Measurements from ENCODE around the gene LIPT2. TPM values are rescaled to one million over a fixed set of nuclear protein-coding genes. Genes with fewer than 3 reads are reported as not detected.

The LIPT2 gene
- total and polyA plus RNA-seq, 2 donors from 2014 or later, result 4.0 to 8.9 TPM

GRCh38 chr11:74463216-74463615 lies 30.3 kb downstream of the LIPT2 start:
- no peaks in the 10 kb centered on the region for H3K27me3 ChIP-seq (ENCODE audit: control insufficient read depth, insufficient read depth, low read length)
- no peak overlapping the region for H3K4me3 ChIP-seq (ENCODE audit: low read length in 3 of 3)
- H3K9ac ChIP-seq (ENCODE audit: low read length in 3 of 3), result no peak overlapping the region
- DNase-seq, result no peak
- H3K9me3 ChIP-seq (ENCODE audit: control insufficient read depth in 2 of 3, insufficient read depth in 1 of 3, low read length in 3 of 3), result no peaks in the 10 kb centered on the region
- peaks cover 0 to 31% (median 18%) of the 10 kb centered on the region in 3 donors for H3K4me1 ChIP-seq (ENCODE audit: control insufficient read depth in 2 of 3, insufficient read depth in 2 of 3, low read depth in 1 of 3, low read length in 3 of 3)
- no peak for TF ChIP-seq CTCF (IDR thresholded peaks at IDR 0.05; ENCODE audit: borderline replicate concordance, extremely low read depth, insufficient read depth)
- peaks cover 0 to 14% (median 4%) of the 10 kb centered on the region in 3 donors for H3K36me3 ChIP-seq (ENCODE audit: control insufficient read depth in 2 of 3, insufficient read depth in 3 of 3, low read length in 3 of 3)
- intact Hi-C loops (cut with DNase I), result no loop called here
- no peak for FAIRE-seq
- H3K27ac ChIP-seq (ENCODE audit: low read depth in 2 of 2, low read length in 2 of 2), result no peak overlapping the region

GRCh38 chr11:74462631-74463030 lies 30.9 kb downstream of the LIPT2 start:
- Histone ChIP-seq H3K27ac (ENCODE audit: low read depth in 2 of 2, low read length in 2 of 2) (peak overlapping the region in 1 of 2 donors; percentile 56), H3K9ac (ENCODE audit: low read length in 3 of 3) (no peak overlapping the region), H3K36me3 (ENCODE audit: control insufficient read depth in 2 of 3, insufficient read depth in 3 of 3, low read length in 3 of 3) (peaks cover 0 to 15% (median 5%) of the 10 kb centered on the region in 3 donors), H3K4me3 (ENCODE audit: low read length in 3 of 3) (no peak overlapping the region), H3K4me1 (ENCODE audit: control insufficient read depth in 2 of 3, insufficient read depth in 2 of 3, low read depth in 1 of 3, low read length in 3 of 3) (peaks cover 0 to 27% (median 14%) of the 10 kb centered on the region in 3 donors), H3K9me3 (ENCODE audit: control insufficient read depth in 2 of 3, insufficient read depth in 1 of 3, low read length in 3 of 3) (no peaks in the 10 kb centered on the region), H3K27me3 (ENCODE audit: control insufficient read depth, insufficient read depth, low read length) (no peaks in the 10 kb centered on the region)
- DNase-seq (no peak), FAIRE-seq (no peak)
- intact Hi-C loops (cut with DNase I), result no loop called here
- TF ChIP-seq CTCF (IDR thresholded peaks at IDR 0.05; ENCODE audit: borderline replicate concordance, extremely low read depth, insufficient read depth), result no peak

GRCh38 chr11:74462009-74462408 lies 31.5 kb downstream of the LIPT2 start:
- Histone ChIP-seq H3K4me3 (ENCODE audit: low read length in 3 of 3) (peak overlapping the region in 2 of 3 donors; percentile 31 to 51), H3K9ac (ENCODE audit: low read length in 3 of 3) (no peak overlapping the region), H3K27ac (ENCODE audit: low read depth in 2 of 2, low read length in 2 of 2) (peak overlapping the region; percentile 27 to 56), H3K27me3 (ENCODE audit: control insufficient read depth, insufficient read depth, low read length) (no peaks in the 10 kb centered on the region), H3K9me3 (ENCODE audit: control insufficient read depth in 2 of 3, insufficient read depth in 1 of 3, low read length in 3 of 3) (no peaks in the 10 kb centered on the region), H3K36me3 (ENCODE audit: control insufficient read depth in 2 of 3, insufficient read depth in 3 of 3, low read length in 3 of 3) (peaks cover 0 to 21% (median 7%) of the 10 kb centered on the region in 3 donors), H3K4me1 (ENCODE audit: control insufficient read depth in 2 of 3, insufficient read depth in 2 of 3, low read depth in 1 of 3, low read length in 3 of 3) (peaks cover 0 to 27% (median 13%) of the 10 kb centered on the region in 3 donors)
- FAIRE-seq (no peak), DNase-seq (peak in 2 of 5 donors; percentile 17 to 93)
- no peak for TF ChIP-seq CTCF (IDR thresholded peaks at IDR 0.05; ENCODE audit: borderline replicate concordance, extremely low read depth, insufficient read depth)
- intact Hi-C loops (cut with DNase I), result no loop called here
